Ovary (tissue), 3 donors: ENCODE data around the gene ST6GALNAC4.

ENCODE experiments used
- POLR2A ChIP-seq: fragments of 450-650 bp; IDR thresholded peaks from one replicate; pipeline ENCODE4 v1.6.1; 2017; ENCODE audit warnings: antibody characterized with exemption, mild to moderate bottlenecking, moderate library complexity
- TF ChIP-seq, protein P1 (sequence below), 3 donors: fragments of 450-650 bp in 2 of 3; fragments of 200-600 bp in 1 of 3; IDR thresholded peaks; one replicate each; pipeline versions ENCODE4 v1.5.1 to v1.8.0; 2016 to 2022; ENCODE audit warnings: antibody characterized with exemption in 3 of 3, mild to moderate bottlenecking in 1 of 3
- donor health status: DM: no; HTN: no; CAD: no.

GRCh38 chr9:127898433-127899127 is 18.3 kb downstream of the ST6GALNAC4 start:
- TF ChIP-seq, protein P1, sequence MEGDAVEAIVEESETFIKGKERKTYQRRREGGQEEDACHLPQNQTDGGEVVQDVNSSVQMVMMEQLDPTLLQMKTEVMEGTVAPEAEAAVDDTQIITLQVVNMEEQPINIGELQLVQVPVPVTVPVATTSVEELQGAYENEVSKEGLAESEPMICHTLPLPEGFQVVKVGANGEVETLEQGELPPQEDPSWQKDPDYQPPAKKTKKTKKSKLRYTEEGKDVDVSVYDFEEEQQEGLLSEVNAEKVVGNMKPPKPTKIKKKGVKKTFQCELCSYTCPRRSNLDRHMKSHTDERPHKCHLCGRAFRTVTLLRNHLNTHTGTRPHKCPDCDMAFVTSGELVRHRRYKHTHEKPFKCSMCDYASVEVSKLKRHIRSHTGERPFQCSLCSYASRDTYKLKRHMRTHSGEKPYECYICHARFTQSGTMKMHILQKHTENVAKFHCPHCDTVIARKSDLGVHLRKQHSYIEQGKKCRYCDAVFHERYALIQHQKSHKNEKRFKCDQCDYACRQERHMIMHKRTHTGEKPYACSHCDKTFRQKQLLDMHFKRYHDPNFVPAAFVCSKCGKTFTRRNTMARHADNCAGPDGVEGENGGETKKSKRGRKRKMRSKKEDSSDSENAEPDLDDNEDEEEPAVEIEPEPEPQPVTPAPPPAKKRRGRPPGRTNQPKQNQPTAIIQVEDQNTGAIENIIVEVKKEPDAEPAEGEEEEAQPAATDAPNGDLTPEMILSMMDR (IDR thresholded peaks at IDR 0.05), result no peak
- TF ChIP-seq POLR2A, result no peak
